CD14-positive monocyte (primary cell): ENCODE results near the gene SVIL. TPM values are rescaled to one million over a fixed set of nuclear protein-coding genes. Genes with fewer than 3 reads are reported as not detected.
A peak's percentile ranks its signal among the peaks of the same experiment; 100 is the strongest.
"Not testable (repeated sequence)": the region's sequence is repeated elsewhere in the genome, so short reads cannot be mapped to it uniquely, and the experiment has no call there.

Experiments
- DNase-seq, 3 donors: peaks; one replicate each; pipeline ENCODE4 v3.0.0-alpha.2; 2011 to 2022
- H2AFZ ChIP-seq: 2 replicates; pipeline ENCODE4 v1.6.0; 2012; ENCODE audit warnings: mild to moderate bottlenecking, low read depth, low read length, inconsistent platforms; ENCODE audit not compliant: insufficient read depth, poor library complexity, severe bottlenecking
- H3K27ac ChIP-seq, 2 donors: 1 replicate in 1 of 2; 2 replicates in 1 of 2; pipeline ENCODE4 v1.5.1; 2012 to 2013; ENCODE audit warnings: low read length in 2 of 2, control low read depth in 1 of 2, inconsistent platforms in 1 of 2, low read depth in 1 of 2, mild to moderate bottlenecking in 1 of 2
- H3K27me3 ChIP-seq, 2 donors: one replicate each; pipeline versions ENCODE4 v1.6.0 to v1.6.1; 2011 to 2013; ENCODE audit warnings: low read length in 2 of 2; ENCODE audit not compliant: control insufficient read depth in 2 of 2, insufficient read depth in 2 of 2
- H3K36me3 ChIP-seq, 2 donors: replicated peaks in 1 of 2; 1 replicate in 1 of 2; 2 replicates in 1 of 2; pipeline versions ENCODE4 v1.5.1 to v1.6.1; 2012 to 2013; ENCODE audit warnings: low read length in 2 of 2, control low read depth in 1 of 2, inconsistent platforms in 1 of 2, mild to moderate bottlenecking in 1 of 2; ENCODE audit not compliant: insufficient read depth in 2 of 2, control insufficient read depth in 1 of 2
- H3K4me1 ChIP-seq, 2 donors: 1 replicate in 1 of 2; 2 replicates in 1 of 2; pipeline versions ENCODE4 v1.5.1 to v1.6.1; 2012 to 2013; ENCODE audit warnings: low read length in 2 of 2, control low read depth in 1 of 2, inconsistent platforms in 1 of 2, mild to moderate bottlenecking in 1 of 2, moderate library complexity in 1 of 2; ENCODE audit not compliant: insufficient read depth in 2 of 2, control insufficient read depth in 1 of 2
- H3K4me2 ChIP-seq: replicated peaks from 2 replicates; pipeline ENCODE3; 2012; ENCODE audit warnings: low read length, moderate library complexity, mild to moderate bottlenecking; ENCODE audit not compliant: poor library complexity, severe bottlenecking; ENCODE audit errors: extremely low read depth
- H3K4me3 ChIP-seq, 3 experiments: fragments of 200-600 bp in 1 of 3; sonication (generic) in 1 of 3; replicated peaks in 1 of 3; 1 replicate in 2 of 3; 2 replicates in 1 of 3; pipeline ENCODE4 v1.5.1; 2011 to 2013; ENCODE audit warnings: low read length in 3 of 3, mild to moderate bottlenecking in 3 of 3, control low read depth in 2 of 3, low read depth in 2 of 3, inconsistent platforms in 1 of 3, moderate library complexity in 1 of 3
- H3K79me2 ChIP-seq: 2 replicates; pipeline ENCODE4 v1.6.0; 2012; ENCODE audit warnings: mild to moderate bottlenecking, control low read depth, inconsistent platforms, low read length, moderate library complexity; ENCODE audit not compliant: insufficient read depth
- H3K9ac ChIP-seq: 2 replicates; pipeline ENCODE4 v1.6.0; 2017; ENCODE audit warnings: low read length, mild to moderate bottlenecking; ENCODE audit not compliant: insufficient read depth, poor library complexity, severe bottlenecking
- H3K9me3 ChIP-seq, 2 donors: replicated peaks in 1 of 2; 1 replicate in 1 of 2; 2 replicates in 1 of 2; pipeline versions ENCODE4 v1.5.1 to v1.6.1; 2012 to 2013; ENCODE audit warnings: low read length in 2 of 2, control low read depth in 1 of 2; ENCODE audit not compliant: control insufficient read depth in 1 of 2, insufficient read depth in 1 of 2
- H4K20me1 ChIP-seq: 2 replicates; pipeline ENCODE4 v1.6.0; 2012; ENCODE audit warnings: mild to moderate bottlenecking, low read length, control low read depth, moderate library complexity; ENCODE audit not compliant: insufficient read depth
- H3K27ac Mint-ChIP-seq, 7 donors: one replicate each; pipeline ENCODE4 v1.8.0; 2020; ENCODE audit warnings: mild to moderate bottlenecking in 7 of 7, mixed read lengths in 7 of 7, moderate library complexity in 6 of 7, inconsistent platforms in 2 of 7
- H3K27me3 Mint-ChIP-seq, 3 donors: one replicate each; pipeline ENCODE4 v1.8.0; 2021 to 2022; ENCODE audit warnings: low read depth in 3 of 3, mild to moderate bottlenecking in 3 of 3, mixed read lengths in 3 of 3, moderate library complexity in 3 of 3, inconsistent platforms in 1 of 3
- H3K36me3 Mint-ChIP-seq, 2 donors: one replicate each; pipeline ENCODE4 v1.8.0; 2020; ENCODE audit warnings: mixed read lengths in 2 of 2, inconsistent platforms in 1 of 2, mild to moderate bottlenecking in 1 of 2
- H3K4me1 Mint-ChIP-seq: one replicate; pipeline ENCODE4 v1.8.0; 2020; ENCODE audit warnings: mild to moderate bottlenecking, mixed read lengths
- H3K4me3 Mint-ChIP-seq, 2 donors: one replicate each; pipeline ENCODE4 v1.8.0; 2020; ENCODE audit warnings: mild to moderate bottlenecking in 2 of 2, mixed read lengths in 2 of 2, moderate library complexity in 1 of 2
- H3K9me3 Mint-ChIP-seq, 7 donors: one replicate each; pipeline ENCODE4 v1.8.0; 2020 to 2022; ENCODE audit warnings: mixed read lengths in 7 of 7, mild to moderate bottlenecking in 6 of 7, moderate library complexity in 6 of 7, inconsistent platforms in 2 of 7
- WGBS: methylation state at CpG from one replicate; pipeline ENCODE4 v1.1.5; 2013; ENCODE audit warnings: missing lambda C conversion rate; ENCODE audit not compliant: insufficient coverage; 5-methylcytosine and 5-hydroxymethylcytosine counted together
- intact Hi-C, 2 donors: fragments of 100-400 bp; cut with micrococcal nuclease; formaldehyde crosslinking; loops; one replicate each; pipeline versions ENCODE4 v1.15.0 to v1.15.1; 2023
- polyA plus RNA-seq, 3 donors: library from polyadenylated mRNA; depleted of rRNA in 1 of 3; unstranded in 2 of 3; stranded (reverse) in 1 of 3; fragments of 300-500 nt in 2 of 3; fragments of >200 nt in 1 of 3; fragmentation: Illumina TruSeq in 2 of 3; gene quantifications; 1 replicate in 2 of 3; 2 replicates in 1 of 3; pipeline ENCODE4 v1.2.3, GENCODE V29; 2012 to 2021
- TF ChIP-seq, protein P1 (sequence below): fragments of 200-600 bp; IDR thresholded peaks from one replicate; pipeline ENCODE4 v1.8.0; 2022; ENCODE audit warnings: antibody characterized with exemption, mild to moderate bottlenecking

Gene SVIL
- polyA plus RNA-seq, 3 donors: 2.1 to 14.3 (median 5.8) TPM

GRCh38 chr10:29584436-29584835 lies 50.3 kb downstream of the SVIL start:
- Histone ChIP-seq H4K20me1 (peaks cover 43% of the 10 kb centered on the region), H3K79me2 (peaks cover 9% of the 10 kb centered on the region), H3K4me3 (no peak overlapping the region), H3K9me3 (no peaks in the 10 kb centered on the region), H2AFZ (no peak overlapping the region), H3K27ac (no peak overlapping the region), H3K4me2 (no peak overlapping the region), H3K27me3 (no peaks in the 10 kb centered on the region), H3K4me1 (peaks cover 14 to 20% of the 10 kb centered on the region in 2 donors), H3K36me3 (peaks cover 0 to 23% of the 10 kb centered on the region in 2 donors), H3K9ac (no peak overlapping the region)
- Mint-ChIP-seq H3K4me3 (no peak overlapping the region), H3K4me1 (peaks cover 28% of the 10 kb centered on the region), H3K9me3 (peaks cover 0 to 4% (median 0%) of the 10 kb centered on the region in 7 donors), H3K27me3 (peaks cover 0 to 1% (median 0%) of the 10 kb centered on the region in 3 donors), H3K36me3 (peaks cover 28 to 45% of the 10 kb centered on the region in 2 donors), H3K27ac (peak overlapping the region in 1 of 7 donors; percentile 26)
- intact Hi-C loops: no loop called here
- TF ChIP-seq, protein P1, sequence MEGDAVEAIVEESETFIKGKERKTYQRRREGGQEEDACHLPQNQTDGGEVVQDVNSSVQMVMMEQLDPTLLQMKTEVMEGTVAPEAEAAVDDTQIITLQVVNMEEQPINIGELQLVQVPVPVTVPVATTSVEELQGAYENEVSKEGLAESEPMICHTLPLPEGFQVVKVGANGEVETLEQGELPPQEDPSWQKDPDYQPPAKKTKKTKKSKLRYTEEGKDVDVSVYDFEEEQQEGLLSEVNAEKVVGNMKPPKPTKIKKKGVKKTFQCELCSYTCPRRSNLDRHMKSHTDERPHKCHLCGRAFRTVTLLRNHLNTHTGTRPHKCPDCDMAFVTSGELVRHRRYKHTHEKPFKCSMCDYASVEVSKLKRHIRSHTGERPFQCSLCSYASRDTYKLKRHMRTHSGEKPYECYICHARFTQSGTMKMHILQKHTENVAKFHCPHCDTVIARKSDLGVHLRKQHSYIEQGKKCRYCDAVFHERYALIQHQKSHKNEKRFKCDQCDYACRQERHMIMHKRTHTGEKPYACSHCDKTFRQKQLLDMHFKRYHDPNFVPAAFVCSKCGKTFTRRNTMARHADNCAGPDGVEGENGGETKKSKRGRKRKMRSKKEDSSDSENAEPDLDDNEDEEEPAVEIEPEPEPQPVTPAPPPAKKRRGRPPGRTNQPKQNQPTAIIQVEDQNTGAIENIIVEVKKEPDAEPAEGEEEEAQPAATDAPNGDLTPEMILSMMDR: no peak
- WGBS: 96% methylated on average over 7 of the region's 14 CpGs
- DNase-seq: no peak

DNA sequence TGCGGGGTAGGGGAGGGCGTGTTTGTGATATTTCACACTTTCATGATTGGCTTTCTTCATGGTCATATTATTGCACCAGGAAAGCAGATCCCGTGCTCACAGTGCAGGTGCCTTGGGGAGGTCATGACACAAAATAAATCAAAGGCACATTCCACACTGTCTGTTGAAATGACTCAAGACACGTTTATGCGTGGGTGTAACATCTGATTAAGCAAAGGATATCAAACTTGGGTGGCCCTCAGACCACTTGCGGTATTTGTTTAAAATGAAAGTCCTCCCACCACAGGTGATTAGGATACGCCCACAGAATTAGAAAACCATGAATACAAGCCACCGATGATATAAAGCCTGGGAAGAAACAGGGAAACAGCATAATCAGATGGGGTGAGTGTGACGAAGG lies 51.1 kb downstream of the SVIL start:
- no peak for DNase-seq
- no peak overlapping the region for H3K4me3 Mint-ChIP-seq
- peaks cover 7 to 13% of the 10 kb centered on the region in 2 donors for H3K4me1 ChIP-seq
- WGBS: 100% methylated on average over 1 of the region's 9 CpGs
- H3K36me3 Mint-ChIP-seq: peaks cover 33 to 52% of the 10 kb centered on the region in 2 donors
- H3K9me3 Mint-ChIP-seq: peaks cover 0 to 4% (median 2%) of the 10 kb centered on the region in 7 donors
- no peak overlapping the region for H2AFZ ChIP-seq
- H3K27ac ChIP-seq: no peak overlapping the region
- H3K9ac ChIP-seq: no peak overlapping the region
- TF ChIP-seq, protein P1: no peak
- H3K79me2 ChIP-seq: peaks cover 9% of the 10 kb centered on the region
- intact Hi-C loops: no loop called here
- no peak overlapping the region for H3K4me2 ChIP-seq
- H3K9me3 ChIP-seq: no peaks in the 10 kb centered on the region
- H3K27ac Mint-ChIP-seq: peak overlapping the region in 3 of 7 donors; percentile 5 to 12 (median 12)
- H4K20me1 ChIP-seq: peaks cover 38% of the 10 kb centered on the region
- H3K27me3 ChIP-seq: no peaks in the 10 kb centered on the region
- no peak overlapping the region for H3K4me3 ChIP-seq
- H3K36me3 ChIP-seq: peaks cover 0 to 26% of the 10 kb centered on the region in 2 donors
- peaks cover 0 to 1% (median 0%) of the 10 kb centered on the region in 3 donors for H3K27me3 Mint-ChIP-seq
- H3K4me1 Mint-ChIP-seq: peaks cover 20% of the 10 kb centered on the region

DNA sequence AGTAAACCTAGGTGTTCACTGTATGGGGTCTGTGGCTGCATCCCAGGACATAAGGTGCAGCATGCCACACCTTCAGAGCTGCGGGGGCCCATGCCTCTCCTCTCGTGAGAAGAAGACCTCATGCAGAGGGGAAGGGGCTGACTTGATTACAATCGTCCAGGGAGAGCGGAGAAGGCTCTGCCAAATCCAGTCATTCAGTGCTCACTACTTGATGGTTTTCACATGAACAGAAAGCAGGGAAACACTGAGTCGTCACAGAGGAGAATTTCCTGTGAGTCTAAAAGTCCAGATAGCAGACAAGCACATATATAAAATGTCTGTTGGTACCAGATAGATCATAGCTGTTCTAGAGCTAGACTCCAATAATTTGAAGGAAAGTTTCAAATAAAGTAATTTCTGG lies 52.0 kb downstream of the SVIL start:
- Mint-ChIP-seq H3K27ac (peak overlapping the region in 1 of 7 donors; percentile 5), H3K4me1 (peaks cover 13% of the 10 kb centered on the region), H3K36me3 (peaks cover 33 to 52% of the 10 kb centered on the region in 2 donors)
- H3K9me3 Mint-ChIP-seq, H3K9me3 ChIP-seq, H2AFZ ChIP-seq, DNase-seq, H3K27me3 Mint-ChIP-seq, H3K27ac ChIP-seq, H3K4me2 ChIP-seq, H3K4me1 ChIP-seq, H3K4me3 ChIP-seq, H3K27me3 ChIP-seq, H3K79me2 ChIP-seq, intact Hi-C loops, H3K4me3 Mint-ChIP-seq, H3K9ac ChIP-seq: not testable (repeated sequence)
- Histone ChIP-seq H3K36me3 (peaks cover 0 to 26% of the 10 kb centered on the region in 2 donors), H4K20me1 (peaks cover 39% of the 10 kb centered on the region)
- WGBS: 100% methylated on average over 2 of the region's 5 CpGs
